Thoracic aorta endothelial cell (primary cell): ENCODE measurements around the gene NUP58. TPM values are rescaled to one million over a fixed set of nuclear protein-coding genes. Genes with fewer than 3 reads are reported as not detected.

Source experiments
- total RNA-seq: library from RNA; depleted of rRNA; stranded (reverse); fragments of >200 nt; gene quantifications from 2 replicates; pipeline ENCODE4 v1.2.3, GENCODE V29; 2012

Gene NUP58
- 87.4 and 97.9 TPM in 2 replicates for total RNA-seq

GRCh38 chr13:25301347-25302113, at the start of gene NUP58:
NUP58 (plus strand) TSS chr13:25301625; CDS start chr13:25301774, 149 bp downstream.

DNA sequence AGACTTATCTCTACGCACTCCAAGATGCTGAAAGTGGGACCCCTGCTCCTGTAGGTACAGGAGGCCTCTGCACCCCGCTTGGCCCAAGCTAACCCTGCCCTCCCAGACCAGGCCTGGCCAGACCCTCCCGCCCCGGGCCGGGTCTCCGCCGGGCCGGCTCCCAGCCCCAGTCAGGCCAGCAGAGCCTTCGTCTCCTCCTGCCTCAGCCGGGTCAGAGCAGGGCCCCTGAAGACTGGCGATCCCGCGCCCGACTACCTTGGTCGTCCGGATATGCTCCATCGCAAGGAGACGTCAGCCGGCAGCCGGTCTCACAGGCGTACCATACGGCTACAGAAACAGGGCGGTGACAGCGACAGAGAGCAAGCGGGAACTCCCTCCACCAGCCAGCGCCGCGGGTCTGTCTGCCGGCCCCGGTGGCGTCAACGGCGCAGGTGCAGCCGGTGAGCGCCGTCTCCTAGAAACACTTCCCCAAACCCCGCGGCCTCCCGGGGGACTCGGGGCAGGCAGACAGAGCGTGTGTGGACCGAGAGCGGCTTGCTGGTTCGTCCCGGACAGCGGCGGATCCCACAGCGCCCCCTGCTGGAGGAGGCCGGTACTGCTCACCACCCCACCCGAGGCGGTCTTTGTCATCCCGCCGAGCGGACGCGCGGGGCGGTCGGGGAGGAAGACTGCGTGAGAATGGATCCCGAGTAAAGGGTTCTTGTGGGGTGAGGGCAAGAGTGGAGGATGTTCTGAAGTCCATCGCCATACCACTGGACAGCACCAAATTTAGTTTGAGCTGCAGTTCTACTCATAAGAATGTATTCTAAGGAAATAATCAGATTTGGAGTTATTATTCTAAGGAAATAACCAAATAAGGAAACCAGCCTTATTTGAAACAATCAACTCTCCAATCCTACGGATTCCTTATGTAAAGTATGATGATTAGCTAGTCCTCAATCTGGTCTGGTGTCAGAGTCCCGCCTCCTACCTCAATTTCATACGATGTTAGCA, 14.2 kb upstream of the NUP58 start, which contains the start of gene MTMR6:
Gene MTMR6, minus strand, starts transcription at position 520 of the 993 bp plus-strand sequence. Its CDS starts 241 bp downstream, at position 279.

GRCh38 chr13:25371875-25372283, 70.5 kb downstream of the NUP58 start, which contains the start of gene ATP8A2:
ATP8A2 (plus strand) TSS chr13:25371974; CDS start chr13:25372213, 239 bp downstream.

Other genes with a start within 250 kb of the NUP58 start
- gene PABPC3, start 205.5 kb upstream of the NUP58 start, total RNA-seq = 0.22 and 0.27 TPM in 2 replicates
- gene AMER2, start 129.3 kb upstream of the NUP58 start, total RNA-seq = not detected in 2 replicates
- gene MTMR6, start 14.1 kb upstream of the NUP58 start, total RNA-seq = 49.5 and 55.6 TPM in 2 replicates
- 0.07 and 0.13 TPM in 2 replicates for gene ATP8A2, start 70.3 kb downstream of the NUP58 start, total RNA-seq